ENCODE measurements around the gene CUBN.

GRCh38 chr10:16904049-16904448 is 225.6 kb downstream of the CUBN start:
- TF ChIP-seq, protein P1, sequence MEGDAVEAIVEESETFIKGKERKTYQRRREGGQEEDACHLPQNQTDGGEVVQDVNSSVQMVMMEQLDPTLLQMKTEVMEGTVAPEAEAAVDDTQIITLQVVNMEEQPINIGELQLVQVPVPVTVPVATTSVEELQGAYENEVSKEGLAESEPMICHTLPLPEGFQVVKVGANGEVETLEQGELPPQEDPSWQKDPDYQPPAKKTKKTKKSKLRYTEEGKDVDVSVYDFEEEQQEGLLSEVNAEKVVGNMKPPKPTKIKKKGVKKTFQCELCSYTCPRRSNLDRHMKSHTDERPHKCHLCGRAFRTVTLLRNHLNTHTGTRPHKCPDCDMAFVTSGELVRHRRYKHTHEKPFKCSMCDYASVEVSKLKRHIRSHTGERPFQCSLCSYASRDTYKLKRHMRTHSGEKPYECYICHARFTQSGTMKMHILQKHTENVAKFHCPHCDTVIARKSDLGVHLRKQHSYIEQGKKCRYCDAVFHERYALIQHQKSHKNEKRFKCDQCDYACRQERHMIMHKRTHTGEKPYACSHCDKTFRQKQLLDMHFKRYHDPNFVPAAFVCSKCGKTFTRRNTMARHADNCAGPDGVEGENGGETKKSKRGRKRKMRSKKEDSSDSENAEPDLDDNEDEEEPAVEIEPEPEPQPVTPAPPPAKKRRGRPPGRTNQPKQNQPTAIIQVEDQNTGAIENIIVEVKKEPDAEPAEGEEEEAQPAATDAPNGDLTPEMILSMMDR (IDR thresholded peaks at IDR 0.05; ENCODE audit: insufficient read depth, low read depth, low read length) = no peak
- no peak for TF ChIP-seq EZH2 (IDR thresholded peaks at IDR 0.05; ENCODE audit: insufficient read depth, low read length)

Measured in astrocyte (in vitro differentiated cells and primary cell).